Peyer's patch (tissue), 4 donors: ENCODE results near the gene HYOU1.

Experiments
- CTCF ChIP-seq, 6 experiments: fragments of 450-650 bp in 4 of 6; fragments of 200-600 bp in 2 of 6; sonication (generic) in 1 of 6; IDR thresholded peaks; one replicate each; pipeline ENCODE4 v1.5.1; 2017 to 2019; ENCODE audit warnings: antibody characterized with exemption in 6 of 6, mild to moderate bottlenecking in 3 of 6, moderate library complexity in 1 of 6
- POLR2A ChIP-seq, 2 donors: fragments of 450-650 bp; IDR thresholded peaks; one replicate each; pipeline ENCODE4 v1.5.1; 2017; ENCODE audit warnings: antibody characterized with exemption in 2 of 2, mild to moderate bottlenecking in 2 of 2, moderate library complexity in 2 of 2

GRCh38 chr11:119024430-119025098, 32.4 kb downstream of the HYOU1 start:
- no peak for TF ChIP-seq POLR2A (IDR thresholded peaks at IDR 0.05)
- no peak for TF ChIP-seq CTCF (IDR thresholded peaks at IDR 0.05)
